ENCODE results near the gene BRPF1. TPM values are rescaled to one million over a fixed set of nuclear protein-coding genes. Genes with fewer than 3 reads are reported as not detected.
A peak's percentile ranks its signal among the peaks of the same experiment; 100 is the strongest.

The BRPF1 gene
- 9.6 and 10.7 TPM in 2 replicates for total RNA-seq
- polyA plus RNA-seq, result 9.1 and 9.3 TPM in 2 replicates

GRCh38 chr3:9731206-9732079 lies at the start of gene BRPF1:
TSS of gene BRPF1 (plus strand) at chr3:9731735. CDS start at chr3:9734141, 2,406 bp downstream.
- Histone ChIP-seq H3K27ac (peak within 1 kb of the TSS; percentile 100), H3K4me2 (peak within 1 kb of the TSS; percentile 98), H3K4me1 (ENCODE audit: insufficient read depth) (peaks cover 12% of the 10 kb centered on the region), H3K9me2 (replicated peaks; ENCODE audit: insufficient read depth) (no peaks in the 10 kb centered on the region), H2AFZ (peak within 1 kb of the TSS; percentile 92), H3K36me3 (replicated peaks; ENCODE audit: insufficient read depth, low read depth) (no peaks in the 10 kb centered on the region), H3K27me3 (no peaks in the 10 kb centered on the region), H4K20me1 (ENCODE audit: insufficient read depth, poor library complexity, severe bottlenecking) (peaks cover 15% of the 10 kb centered on the region), H3K79me2 (peaks cover 37% of the 10 kb centered on the region), H3K4me3 (peak within 1 kb of the TSS; percentile 100), H3K9me3 (ENCODE audit: low read depth) (no peaks in the 10 kb centered on the region)
- peak; percentile 100 for DNase-seq (ENCODE audit: low spot score)
- under 1% methylated on average over 49 of the region's 88 CpGs for WGBS (ENCODE audit: low lambda C conversion rate, missing lambda C conversion rate)
- TF ChIP-seq CTCF (IDR thresholded peaks at IDR 0.05; ENCODE audit: poor library complexity) (no peak), EZH2phosphoT487 (IDR thresholded peaks at IDR 0.05; ENCODE audit: low read depth, severe bottlenecking, unreplicated experiment) (no peak), EZH2 (IDR thresholded peaks at IDR 0.05; ENCODE audit: borderline replicate concordance) (no peak)

- H3K9me3 ChIP-seq (ENCODE audit: low read depth), result no peaks in the 10 kb centered on the region
- no peak overlapping the region for H3K4me3 ChIP-seq
- H3K27ac ChIP-seq, result peak overlapping the region; percentile 73
- WGBS (ENCODE audit: low lambda C conversion rate, missing lambda C conversion rate), result 75% methylated on average over 6 of the region's 6 CpGs
- H3K4me2 ChIP-seq, result peak overlapping the region; percentile 15
- peak; percentile 37 for DNase-seq (ENCODE audit: low spot score)
- H2AFZ ChIP-seq, result no peak overlapping the region
- H3K79me2 ChIP-seq, result no peaks in the 10 kb centered on the region
- H4K20me1 ChIP-seq (ENCODE audit: insufficient read depth, poor library complexity, severe bottlenecking), result no peaks in the 10 kb centered on the region
- peaks cover 5% of the 10 kb centered on the region for H3K4me1 ChIP-seq (ENCODE audit: insufficient read depth)
- TF ChIP-seq EZH2 (IDR thresholded peaks at IDR 0.05; ENCODE audit: borderline replicate concordance), result no peak
- TF ChIP-seq EZH2phosphoT487 (IDR thresholded peaks at IDR 0.05; ENCODE audit: low read depth, severe bottlenecking, unreplicated experiment), result no peak
- no peak for TF ChIP-seq CTCF (IDR thresholded peaks at IDR 0.05; ENCODE audit: poor library complexity)
- H3K36me3 ChIP-seq (replicated peaks; ENCODE audit: insufficient read depth, low read depth), result no peaks in the 10 kb centered on the region
- no peaks in the 10 kb centered on the region for H3K27me3 ChIP-seq
- no peaks in the 10 kb centered on the region for H3K9me2 ChIP-seq (replicated peaks; ENCODE audit: insufficient read depth)
Observed at GRCh38 chr3:9682096-9682495, 49.4 kb upstream of the BRPF1 start.

GRCh38 chr3:9683426-9683825 lies 48.1 kb upstream of the BRPF1 start:
- Histone ChIP-seq H2AFZ (no peak overlapping the region), H3K27ac (no peak overlapping the region), H3K4me3 (no peak overlapping the region), H3K9me2 (replicated peaks; ENCODE audit: insufficient read depth) (no peaks in the 10 kb centered on the region), H3K4me2 (no peak overlapping the region), H3K79me2 (no peaks in the 10 kb centered on the region), H3K27me3 (no peaks in the 10 kb centered on the region), H3K36me3 (replicated peaks; ENCODE audit: insufficient read depth, low read depth) (no peaks in the 10 kb centered on the region), H4K20me1 (ENCODE audit: insufficient read depth, poor library complexity, severe bottlenecking) (no peaks in the 10 kb centered on the region), H3K4me1 (ENCODE audit: insufficient read depth) (peaks cover 5% of the 10 kb centered on the region), H3K9me3 (ENCODE audit: low read depth) (no peaks in the 10 kb centered on the region)
- 92% methylated on average over 3 of the region's 3 CpGs for WGBS (ENCODE audit: low lambda C conversion rate, missing lambda C conversion rate)
- no peak for DNase-seq (ENCODE audit: low spot score)
- TF ChIP-seq CTCF (IDR thresholded peaks at IDR 0.05; ENCODE audit: poor library complexity), result no peak
- TF ChIP-seq EZH2phosphoT487 (IDR thresholded peaks at IDR 0.05; ENCODE audit: low read depth, severe bottlenecking, unreplicated experiment), result no peak
- no peak for TF ChIP-seq EZH2 (IDR thresholded peaks at IDR 0.05; ENCODE audit: borderline replicate concordance)

Data from hepatocyte (in vitro differentiated cells).